ENCODE measurements around the gene RPS6KA3. TPM values are rescaled to one million over a fixed set of nuclear protein-coding genes. Genes with fewer than 3 reads are reported as not detected.

The RPS6KA3 gene
- total RNA-seq, 1 donor from 2014 or later, result 9.0 TPM

DNA sequence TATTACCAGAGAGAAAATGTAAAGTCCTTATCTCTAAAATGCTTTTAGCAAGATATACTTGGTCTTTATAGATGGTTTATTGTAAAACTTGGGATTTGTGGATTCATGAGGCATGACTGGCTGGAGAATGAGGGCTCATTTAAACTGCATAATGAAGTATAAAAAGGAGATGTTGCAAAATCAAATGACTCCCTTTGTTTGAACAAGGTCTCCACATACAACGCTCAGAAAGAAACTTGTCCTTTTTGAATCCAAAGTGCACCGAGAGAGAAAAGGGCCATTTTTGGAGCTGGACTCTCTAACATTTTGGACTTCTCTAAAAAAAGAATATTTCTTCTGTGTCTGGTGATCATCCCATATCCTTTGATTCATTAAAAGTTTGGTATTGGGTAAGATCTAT lies 117.4 kb downstream of the RPS6KA3 start:
- Mint-ChIP-seq H3K4me1 (ENCODE audit: low read depth, unreplicated experiment) (no peaks in the 10 kb centered on the region), H3K27me3 (ENCODE audit: unreplicated experiment) (no peaks in the 10 kb centered on the region), H3K9me3 (ENCODE audit: unreplicated experiment) (no peaks in the 10 kb centered on the region), H3K27ac (ENCODE audit: unreplicated experiment) (no peak overlapping the region), H3K4me3 (ENCODE audit: unreplicated experiment) (no peak overlapping the region), H3K36me3 (ENCODE audit: unreplicated experiment) (no peaks in the 10 kb centered on the region)
- DNase-seq, result no peak
- TF ChIP-seq, protein P1, sequence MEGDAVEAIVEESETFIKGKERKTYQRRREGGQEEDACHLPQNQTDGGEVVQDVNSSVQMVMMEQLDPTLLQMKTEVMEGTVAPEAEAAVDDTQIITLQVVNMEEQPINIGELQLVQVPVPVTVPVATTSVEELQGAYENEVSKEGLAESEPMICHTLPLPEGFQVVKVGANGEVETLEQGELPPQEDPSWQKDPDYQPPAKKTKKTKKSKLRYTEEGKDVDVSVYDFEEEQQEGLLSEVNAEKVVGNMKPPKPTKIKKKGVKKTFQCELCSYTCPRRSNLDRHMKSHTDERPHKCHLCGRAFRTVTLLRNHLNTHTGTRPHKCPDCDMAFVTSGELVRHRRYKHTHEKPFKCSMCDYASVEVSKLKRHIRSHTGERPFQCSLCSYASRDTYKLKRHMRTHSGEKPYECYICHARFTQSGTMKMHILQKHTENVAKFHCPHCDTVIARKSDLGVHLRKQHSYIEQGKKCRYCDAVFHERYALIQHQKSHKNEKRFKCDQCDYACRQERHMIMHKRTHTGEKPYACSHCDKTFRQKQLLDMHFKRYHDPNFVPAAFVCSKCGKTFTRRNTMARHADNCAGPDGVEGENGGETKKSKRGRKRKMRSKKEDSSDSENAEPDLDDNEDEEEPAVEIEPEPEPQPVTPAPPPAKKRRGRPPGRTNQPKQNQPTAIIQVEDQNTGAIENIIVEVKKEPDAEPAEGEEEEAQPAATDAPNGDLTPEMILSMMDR (IDR thresholded peaks at IDR 0.05; ENCODE audit: partially characterized antibody, unreplicated experiment), result no peak

DNA sequence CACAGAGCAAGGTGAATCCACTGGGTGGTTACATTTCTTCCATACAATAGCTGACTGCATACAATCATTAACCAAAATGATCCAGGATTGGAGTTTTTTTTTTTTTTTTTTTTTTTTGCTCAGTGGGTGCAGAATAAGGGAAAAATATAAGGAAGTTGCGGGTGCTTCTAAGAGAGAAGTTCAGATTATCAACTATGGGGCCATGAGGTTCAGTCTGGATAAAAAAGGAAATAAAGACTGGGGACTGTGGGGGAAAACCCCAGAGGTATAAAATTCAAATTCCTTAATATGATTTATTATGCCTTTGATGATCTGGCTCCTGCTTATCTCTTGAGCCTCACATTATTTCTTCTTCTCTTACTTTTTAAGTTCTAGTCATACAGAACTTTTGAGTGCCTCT lies 119.1 kb downstream of the RPS6KA3 start:
- H3K4me3 Mint-ChIP-seq (ENCODE audit: unreplicated experiment), result no peak overlapping the region
- no peaks in the 10 kb centered on the region for H3K27me3 Mint-ChIP-seq (ENCODE audit: unreplicated experiment)
- H3K4me1 Mint-ChIP-seq (ENCODE audit: low read depth, unreplicated experiment), result no peaks in the 10 kb centered on the region
- DNase-seq, result no peak
- H3K36me3 Mint-ChIP-seq (ENCODE audit: unreplicated experiment), result no peaks in the 10 kb centered on the region
- TF ChIP-seq, protein P1 (IDR thresholded peaks at IDR 0.05; ENCODE audit: partially characterized antibody, unreplicated experiment), result no peak
- H3K27ac Mint-ChIP-seq (ENCODE audit: unreplicated experiment), result no peak overlapping the region
- peaks cover 2% of the 10 kb centered on the region for H3K9me3 Mint-ChIP-seq (ENCODE audit: unreplicated experiment)

DNA sequence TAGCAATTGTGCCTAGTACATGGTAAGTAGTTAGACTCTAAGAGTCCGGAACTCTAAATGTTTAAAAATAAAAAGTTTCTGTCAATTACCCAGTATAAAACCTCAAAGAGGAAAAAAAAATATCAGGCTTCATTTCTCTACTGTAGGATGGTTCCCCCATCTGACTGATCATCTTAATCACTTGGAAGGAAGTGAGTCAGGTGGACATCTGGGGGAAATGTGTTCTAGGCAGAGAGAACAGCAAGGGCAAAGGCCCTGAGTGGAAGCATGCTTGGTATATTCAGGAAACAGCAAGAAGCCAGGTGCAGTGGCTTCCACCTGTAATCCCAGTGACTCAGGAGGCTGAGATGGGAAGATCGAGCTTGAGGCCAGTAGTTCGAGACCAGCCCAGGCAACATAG lies 122.2 kb downstream of the RPS6KA3 start:
- no peak overlapping the region for H3K4me3 Mint-ChIP-seq (ENCODE audit: unreplicated experiment)
- peaks cover 3% of the 10 kb centered on the region for H3K4me1 Mint-ChIP-seq (ENCODE audit: low read depth, unreplicated experiment)
- H3K27ac Mint-ChIP-seq (ENCODE audit: unreplicated experiment), result no peak overlapping the region
- H3K27me3 Mint-ChIP-seq (ENCODE audit: unreplicated experiment), result no peaks in the 10 kb centered on the region
- no peaks in the 10 kb centered on the region for H3K36me3 Mint-ChIP-seq (ENCODE audit: unreplicated experiment)
- TF ChIP-seq, protein P1 (IDR thresholded peaks at IDR 0.05; ENCODE audit: partially characterized antibody, unreplicated experiment), result no peak
- DNase-seq, result no peak
- peaks cover 2% of the 10 kb centered on the region for H3K9me3 Mint-ChIP-seq (ENCODE audit: unreplicated experiment)

DNA sequence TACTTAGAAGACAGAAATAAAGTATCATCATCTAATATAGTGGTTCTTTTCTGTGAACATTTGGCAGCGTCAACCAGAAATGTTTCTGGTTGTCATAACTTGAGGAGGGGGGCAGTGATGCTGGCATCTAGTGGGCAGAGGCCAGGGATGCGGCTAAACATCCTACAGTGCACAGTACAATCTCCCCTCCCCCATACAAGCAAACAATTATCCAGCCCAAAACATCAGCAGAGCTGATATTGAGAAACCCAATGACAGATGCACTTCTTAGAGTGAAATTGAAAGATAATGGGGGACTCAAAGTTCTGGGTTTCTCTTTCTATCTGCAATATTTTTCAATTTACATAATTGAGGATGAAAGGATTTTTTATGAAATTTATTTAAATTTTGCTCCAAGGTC lies 123.1 kb downstream of the RPS6KA3 start:
- DNase-seq, result no peak
- no peaks in the 10 kb centered on the region for H3K36me3 Mint-ChIP-seq (ENCODE audit: unreplicated experiment)

DNA sequence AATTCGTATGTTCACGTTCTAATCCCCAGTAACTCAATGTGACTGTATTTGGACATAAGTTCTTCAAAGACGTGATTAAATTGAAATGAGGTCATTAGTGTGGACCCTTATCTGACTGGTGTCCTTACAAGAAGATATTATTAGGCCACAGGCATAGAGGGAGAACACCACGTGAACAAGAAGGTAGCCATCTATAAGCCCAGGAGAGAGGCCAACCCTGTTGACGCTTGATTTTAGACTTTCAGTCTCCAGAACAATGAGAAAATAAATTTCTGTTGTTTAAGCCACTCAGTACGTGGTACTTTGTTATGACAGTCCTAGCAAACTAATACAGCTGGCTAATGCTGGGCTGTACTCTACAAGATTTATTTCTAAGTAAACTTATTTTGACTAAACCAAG lies 123.6 kb downstream of the RPS6KA3 start:
- Mint-ChIP-seq H3K9me3 (ENCODE audit: unreplicated experiment) (peaks cover 2% of the 10 kb centered on the region), H3K4me3 (ENCODE audit: unreplicated experiment) (peak overlapping the region; percentile 7)

More for the DNA sequence above, 123.1 kb downstream of the RPS6KA3 start:
- Mint-ChIP-seq H3K27me3 (ENCODE audit: unreplicated experiment) (no peaks in the 10 kb centered on the region), H3K9me3 (ENCODE audit: unreplicated experiment) (peaks cover 2% of the 10 kb centered on the region), H3K4me1 (ENCODE audit: low read depth, unreplicated experiment) (peaks cover 7% of the 10 kb centered on the region), H3K27ac (ENCODE audit: unreplicated experiment) (no peak overlapping the region), H3K4me3 (ENCODE audit: unreplicated experiment) (no peak overlapping the region)
- TF ChIP-seq, protein P1 (IDR thresholded peaks at IDR 0.05; ENCODE audit: partially characterized antibody, unreplicated experiment), result no peak

More for the DNA sequence above, 123.6 kb downstream of the RPS6KA3 start:
- DNase-seq, result no peak
- H3K27me3 Mint-ChIP-seq (ENCODE audit: unreplicated experiment), result no peaks in the 10 kb centered on the region
- H3K36me3 Mint-ChIP-seq (ENCODE audit: unreplicated experiment), result no peaks in the 10 kb centered on the region
- TF ChIP-seq, protein P1 (IDR thresholded peaks at IDR 0.05; ENCODE audit: partially characterized antibody, unreplicated experiment), result no peak
- peaks cover 7% of the 10 kb centered on the region for H3K4me1 Mint-ChIP-seq (ENCODE audit: low read depth, unreplicated experiment)
- no peak overlapping the region for H3K27ac Mint-ChIP-seq (ENCODE audit: unreplicated experiment)

Measured in glutamatergic neuron (in vitro differentiated cells).